ENCODE results near the gene PLSCR4. TPM values are rescaled to one million over a fixed set of nuclear protein-coding genes. Genes with fewer than 3 reads are reported as not detected.

Gene PLSCR4
- total RNA-seq, 1 experiment from 2014 or later, result 1.3 TPM

- TF ChIP-seq CTCF (conservative IDR thresholded peaks at IDR 0.05; ENCODE audit: low read depth, low read length) (no peak), EZH2 (IDR thresholded peaks at IDR 0.05; ENCODE audit: borderline replicate concordance, low read depth, low read length, poor library complexity, severe bottlenecking) (no peak)
- Histone ChIP-seq H3K4me3 (ENCODE audit: low read depth, low read length, poor library complexity, severe bottlenecking) (no peak overlapping the region), H3K9me3 (ENCODE audit: low read depth, low read length, poor library complexity, severe bottlenecking) (no peaks in the 10 kb centered on the region), H3K4me1 (ENCODE audit: insufficient read depth, low read length, poor library complexity, severe bottlenecking) (no peaks in the 10 kb centered on the region), H3K27ac (ENCODE audit: low read depth, low read length, poor library complexity, severe bottlenecking) (no peak overlapping the region), H3K27me3 (replicated peaks; ENCODE audit: insufficient read depth, low read depth, low read length, poor library complexity) (no peaks in the 10 kb centered on the region), H3K36me3 (ENCODE audit: insufficient read depth, low read length, poor library complexity, severe bottlenecking) (no peaks in the 10 kb centered on the region)
- intact Hi-C loops (cut with micrococcal nuclease; ENCODE audit: unreplicated experiment), result no loop called here
- ChIA-PET CTCF (no interaction called here), POLR2A (ENCODE audit: low non-redundant PET) (no interaction called here)
- no peak for DNase-seq (ENCODE audit: low spot score)
- no TSS peak for BruUV-seq (replicated peaks)
Measured at GRCh38 chr3:146209371-146209770, 41.5 kb downstream of the PLSCR4 start.

- no peak for DNase-seq (ENCODE audit: low spot score)
- ChIA-PET CTCF (no interaction called here), POLR2A (ENCODE audit: low non-redundant PET) (no interaction called here)
- no TSS peak for BruUV-seq (replicated peaks)
- TF ChIP-seq EZH2 (IDR thresholded peaks at IDR 0.05; ENCODE audit: borderline replicate concordance, low read depth, low read length, poor library complexity, severe bottlenecking) (no peak), CTCF (conservative IDR thresholded peaks at IDR 0.05; ENCODE audit: low read depth, low read length) (no peak)
- Histone ChIP-seq H3K27ac (ENCODE audit: low read depth, low read length, poor library complexity, severe bottlenecking) (no peak overlapping the region), H3K27me3 (replicated peaks; ENCODE audit: insufficient read depth, low read depth, low read length, poor library complexity) (no peaks in the 10 kb centered on the region), H3K36me3 (ENCODE audit: insufficient read depth, low read length, poor library complexity, severe bottlenecking) (no peaks in the 10 kb centered on the region), H3K4me1 (ENCODE audit: insufficient read depth, low read length, poor library complexity, severe bottlenecking) (no peaks in the 10 kb centered on the region), H3K9me3 (ENCODE audit: low read depth, low read length, poor library complexity, severe bottlenecking) (no peaks in the 10 kb centered on the region), H3K4me3 (ENCODE audit: low read depth, low read length, poor library complexity, severe bottlenecking) (no peak overlapping the region)
- intact Hi-C loops (cut with micrococcal nuclease; ENCODE audit: unreplicated experiment), result no loop called here
Measured at GRCh38 chr3:146203776-146204175, 47.1 kb downstream of the PLSCR4 start.

GRCh38 chr3:146200461-146201220 is 50.3 kb downstream of the PLSCR4 start:
- H3K27ac ChIP-seq (ENCODE audit: low read depth, low read length, poor library complexity, severe bottlenecking), result no peak overlapping the region
- intact Hi-C loops (cut with micrococcal nuclease; ENCODE audit: unreplicated experiment), result no loop called here
- no peaks in the 10 kb centered on the region for H3K27me3 ChIP-seq (replicated peaks; ENCODE audit: insufficient read depth, low read depth, low read length, poor library complexity)
- H3K36me3 ChIP-seq (ENCODE audit: insufficient read depth, low read length, poor library complexity, severe bottlenecking), result no peaks in the 10 kb centered on the region
- CTCF ChIA-PET, result no interaction called here
- H3K4me1 ChIP-seq (ENCODE audit: insufficient read depth, low read length, poor library complexity, severe bottlenecking), result no peaks in the 10 kb centered on the region
- no peak for DNase-seq (ENCODE audit: low spot score)
- no peaks in the 10 kb centered on the region for H3K9me3 ChIP-seq (ENCODE audit: low read depth, low read length, poor library complexity, severe bottlenecking)
- TF ChIP-seq EZH2 (IDR thresholded peaks at IDR 0.05; ENCODE audit: borderline replicate concordance, low read depth, low read length, poor library complexity, severe bottlenecking), result no peak
- no peak for TF ChIP-seq CTCF (conservative IDR thresholded peaks at IDR 0.05; ENCODE audit: low read depth, low read length)
- no TSS peak for BruUV-seq (replicated peaks)
- POLR2A ChIA-PET (ENCODE audit: low non-redundant PET), result no interaction called here
- no peak overlapping the region for H3K4me3 ChIP-seq (ENCODE audit: low read depth, low read length, poor library complexity, severe bottlenecking)
